ENCODE data around the gene ACTA2.

The ACTA2 gene

GRCh38 chr10:88911116-88911515, 41.5 kb downstream of the ACTA2 start:
- H3K27ac ChIP-seq (ENCODE audit: low read length) = no peak overlapping the region
- H3K4me1 ChIP-seq (ENCODE audit: control insufficient read depth, insufficient read depth, low read length) = no peaks in the 10 kb centered on the region
- H3K27me3 ChIP-seq (ENCODE audit: control insufficient read depth in 1 of 2, insufficient read depth in 2 of 2, low read length in 2 of 2) = no peaks in the 10 kb centered on the region
- H3K36me3 ChIP-seq (ENCODE audit: control insufficient read depth in 2 of 2, insufficient read depth in 2 of 2, low read length in 2 of 2) = no peaks in the 10 kb centered on the region
- H3K4me3 ChIP-seq (ENCODE audit: low read length in 2 of 2) = no peak overlapping the region
- no peaks in the 10 kb centered on the region for H3K9me3 ChIP-seq (ENCODE audit: control insufficient read depth in 2 of 2, low read length in 2 of 2)
- H3K9ac ChIP-seq (ENCODE audit: low read length in 2 of 2) = no peak overlapping the region

- Histone ChIP-seq H3K27me3 (ENCODE audit: control insufficient read depth in 1 of 2, insufficient read depth in 2 of 2, low read length in 2 of 2) (no peaks in the 10 kb centered on the region), H3K9me3 (ENCODE audit: control insufficient read depth in 2 of 2, low read length in 2 of 2) (no peaks in the 10 kb centered on the region), H3K27ac (ENCODE audit: low read length) (no peak overlapping the region), H3K4me1 (ENCODE audit: control insufficient read depth, insufficient read depth, low read length) (no peaks in the 10 kb centered on the region), H3K9ac (ENCODE audit: low read length in 2 of 2) (no peak overlapping the region), H3K36me3 (ENCODE audit: control insufficient read depth in 2 of 2, insufficient read depth in 2 of 2, low read length in 2 of 2) (no peaks in the 10 kb centered on the region), H3K4me3 (ENCODE audit: low read length in 2 of 2) (no peak overlapping the region)
Measured at GRCh38 chr10:88908194-88908593, 44.4 kb downstream of the ACTA2 start.

- Histone ChIP-seq H3K4me3 (ENCODE audit: low read length in 2 of 2) (no peak overlapping the region), H3K9ac (ENCODE audit: low read length in 2 of 2) (no peak overlapping the region), H3K9me3 (ENCODE audit: control insufficient read depth in 2 of 2, low read length in 2 of 2) (no peaks in the 10 kb centered on the region), H3K4me1 (ENCODE audit: control insufficient read depth, insufficient read depth, low read length) (no peaks in the 10 kb centered on the region), H3K27ac (ENCODE audit: low read length) (no peak overlapping the region), H3K36me3 (ENCODE audit: control insufficient read depth in 2 of 2, insufficient read depth in 2 of 2, low read length in 2 of 2) (no peaks in the 10 kb centered on the region), H3K27me3 (ENCODE audit: control insufficient read depth in 1 of 2, insufficient read depth in 2 of 2, low read length in 2 of 2) (no peaks in the 10 kb centered on the region)
Measured at GRCh38 chr10:88906921-88907320, 45.7 kb downstream of the ACTA2 start.

GRCh38 chr10:88903715-88904114, 48.9 kb downstream of the ACTA2 start:
- no peaks in the 10 kb centered on the region for H3K36me3 ChIP-seq (ENCODE audit: control insufficient read depth in 2 of 2, insufficient read depth in 2 of 2, low read length in 2 of 2)
- no peaks in the 10 kb centered on the region for H3K9me3 ChIP-seq (ENCODE audit: control insufficient read depth in 2 of 2, low read length in 2 of 2)
- H3K4me3 ChIP-seq (ENCODE audit: low read length in 2 of 2) = no peak overlapping the region
- no peaks in the 10 kb centered on the region for H3K27me3 ChIP-seq (ENCODE audit: control insufficient read depth in 1 of 2, insufficient read depth in 2 of 2, low read length in 2 of 2)
- no peaks in the 10 kb centered on the region for H3K4me1 ChIP-seq (ENCODE audit: control insufficient read depth, insufficient read depth, low read length)
- no peak overlapping the region for H3K27ac ChIP-seq (ENCODE audit: low read length)
- no peak overlapping the region for H3K9ac ChIP-seq (ENCODE audit: low read length in 2 of 2)

- H3K36me3 ChIP-seq (ENCODE audit: control insufficient read depth in 2 of 2, insufficient read depth in 2 of 2, low read length in 2 of 2) = no peaks in the 10 kb centered on the region
- H3K4me1 ChIP-seq (ENCODE audit: control insufficient read depth, insufficient read depth, low read length) = no peaks in the 10 kb centered on the region
- H3K27ac ChIP-seq (ENCODE audit: low read length) = no peak overlapping the region
Measured at GRCh38 chr10:88901984-88902789, 50.4 kb downstream of the ACTA2 start.

GRCh38 chr10:88901206-88901983, 51.2 kb downstream of the ACTA2 start:
- peaks cover 3% of the 10 kb centered on the region for H3K4me1 ChIP-seq (ENCODE audit: control insufficient read depth, insufficient read depth, low read length)
- no peaks in the 10 kb centered on the region for H3K27me3 ChIP-seq (ENCODE audit: control insufficient read depth in 1 of 2, insufficient read depth in 2 of 2, low read length in 2 of 2)
- H3K27ac ChIP-seq (ENCODE audit: low read length) = no peak overlapping the region

More at GRCh38 chr10:88901984-88902789, 50.4 kb downstream of the ACTA2 start:
- Histone ChIP-seq H3K4me3 (ENCODE audit: low read length in 2 of 2) (no peak overlapping the region), H3K9ac (ENCODE audit: low read length in 2 of 2) (no peak overlapping the region), H3K27me3 (ENCODE audit: control insufficient read depth in 1 of 2, insufficient read depth in 2 of 2, low read length in 2 of 2) (no peaks in the 10 kb centered on the region), H3K9me3 (ENCODE audit: control insufficient read depth in 2 of 2, low read length in 2 of 2) (no peaks in the 10 kb centered on the region)

GRCh38 chr10:88899886-88900285, 52.7 kb downstream of the ACTA2 start:
- Histone ChIP-seq H3K27me3 (ENCODE audit: control insufficient read depth in 1 of 2, insufficient read depth in 2 of 2, low read length in 2 of 2) (no peaks in the 10 kb centered on the region), H3K36me3 (ENCODE audit: control insufficient read depth in 2 of 2, insufficient read depth in 2 of 2, low read length in 2 of 2) (no peaks in the 10 kb centered on the region), H3K9me3 (ENCODE audit: control insufficient read depth in 2 of 2, low read length in 2 of 2) (no peaks in the 10 kb centered on the region), H3K27ac (ENCODE audit: low read length) (no peak overlapping the region), H3K4me3 (ENCODE audit: low read length in 2 of 2) (no peak overlapping the region), H3K4me1 (ENCODE audit: control insufficient read depth, insufficient read depth, low read length) (peaks cover 5% of the 10 kb centered on the region), H3K9ac (ENCODE audit: low read length in 2 of 2) (no peak overlapping the region)

More at GRCh38 chr10:88901206-88901983, 51.2 kb downstream of the ACTA2 start:
- no peaks in the 10 kb centered on the region for H3K36me3 ChIP-seq (ENCODE audit: control insufficient read depth in 2 of 2, insufficient read depth in 2 of 2, low read length in 2 of 2)
- no peak overlapping the region for H3K4me3 ChIP-seq (ENCODE audit: low read length in 2 of 2)
- H3K9ac ChIP-seq (ENCODE audit: low read length in 2 of 2) = no peak overlapping the region
- no peaks in the 10 kb centered on the region for H3K9me3 ChIP-seq (ENCODE audit: control insufficient read depth in 2 of 2, low read length in 2 of 2)

- no peak overlapping the region for H3K4me3 ChIP-seq (ENCODE audit: low read length in 2 of 2)
- H3K27me3 ChIP-seq (ENCODE audit: control insufficient read depth in 1 of 2, insufficient read depth in 2 of 2, low read length in 2 of 2) = no peaks in the 10 kb centered on the region
- no peak overlapping the region for H3K27ac ChIP-seq (ENCODE audit: low read length)
- H3K9ac ChIP-seq (ENCODE audit: low read length in 2 of 2) = no peak overlapping the region
- peaks cover 5% of the 10 kb centered on the region for H3K4me1 ChIP-seq (ENCODE audit: control insufficient read depth, insufficient read depth, low read length)
- no peaks in the 10 kb centered on the region for H3K9me3 ChIP-seq (ENCODE audit: control insufficient read depth in 2 of 2, low read length in 2 of 2)
- H3K36me3 ChIP-seq (ENCODE audit: control insufficient read depth in 2 of 2, insufficient read depth in 2 of 2, low read length in 2 of 2) = no peaks in the 10 kb centered on the region
Measured at GRCh38 chr10:88898727-88899126, 53.8 kb downstream of the ACTA2 start.

GRCh38 chr10:88896994-88897853, 55.3 kb downstream of the ACTA2 start:
- Histone ChIP-seq H3K36me3 (ENCODE audit: control insufficient read depth in 2 of 2, insufficient read depth in 2 of 2, low read length in 2 of 2) (no peaks in the 10 kb centered on the region), H3K9ac (ENCODE audit: low read length in 2 of 2) (no peak overlapping the region), H3K4me3 (ENCODE audit: low read length in 2 of 2) (no peak overlapping the region), H3K27ac (ENCODE audit: low read length) (no peak overlapping the region), H3K9me3 (ENCODE audit: control insufficient read depth in 2 of 2, low read length in 2 of 2) (no peaks in the 10 kb centered on the region), H3K4me1 (ENCODE audit: control insufficient read depth, insufficient read depth, low read length) (peaks cover 5% of the 10 kb centered on the region), H3K27me3 (ENCODE audit: control insufficient read depth in 1 of 2, insufficient read depth in 2 of 2, low read length in 2 of 2) (no peaks in the 10 kb centered on the region)

- Histone ChIP-seq H3K9me3 (ENCODE audit: control insufficient read depth in 2 of 2, low read length in 2 of 2) (no peaks in the 10 kb centered on the region), H3K27ac (ENCODE audit: low read length) (no peak overlapping the region), H3K4me1 (ENCODE audit: control insufficient read depth, insufficient read depth, low read length) (peaks cover 5% of the 10 kb centered on the region), H3K9ac (ENCODE audit: low read length in 2 of 2) (no peak overlapping the region), H3K27me3 (ENCODE audit: control insufficient read depth in 1 of 2, insufficient read depth in 2 of 2, low read length in 2 of 2) (no peaks in the 10 kb centered on the region), H3K36me3 (ENCODE audit: control insufficient read depth in 2 of 2, insufficient read depth in 2 of 2, low read length in 2 of 2) (no peaks in the 10 kb centered on the region), H3K4me3 (ENCODE audit: low read length in 2 of 2) (no peak overlapping the region)
Measured at GRCh38 chr10:88896372-88896993, 56.1 kb downstream of the ACTA2 start.
